ENCODE data around the gene CD2AP. TPM values are rescaled to one million over a fixed set of nuclear protein-coding genes. Genes with fewer than 3 reads are reported as not detected.

CD2AP gene
- total RNA-seq (2022; extraction: Qiagen RNA extraction), result 11.9 to 14.8 TPM (median 14.4 TPM) in 5 replicates

GRCh38 chr6:47477497-47478232, at the start of gene CD2AP:
Gene CD2AP (plus strand): TSS chr6:47477789. CDS start chr6:47478245, 456 bp downstream.

Other genes with a start within 250 kb of the CD2AP start
- gene TNFRSF21, start 167.9 kb upstream of the CD2AP start, total RNA-seq (2022; extraction: Qiagen RNA extraction), result 14.5 to 16.9 TPM (median 16.0 TPM) in 5 replicates
- gene ADGRF4, start 220.8 kb downstream of the CD2AP start, total RNA-seq (2022; extraction: Qiagen RNA extraction), result 11.9 to 15.7 TPM (median 13.3 TPM) in 5 replicates

Measured in A549 treated with Mapracorat at 1 μM for 4 hours (cell line).